Neural cell (in vitro differentiated cells): ENCODE data around the gene ZNF530. TPM values are rescaled to one million over a fixed set of nuclear protein-coding genes. Genes with fewer than 3 reads are reported as not detected.

Experiments used
- H2AFZ ChIP-seq: fragments of 200-600, 300-800 bp; sonication (generic), shearing (Covaris generic); 2 replicates; pipeline ENCODE4 v1.6.0; 2014; ENCODE audit warnings: low read depth, mild to moderate bottlenecking, antibody characterized with exemption, low read length, moderate library complexity
- H3F3A ChIP-seq: fragments of 200-600 bp; shearing (Covaris generic); 2 replicates; pipeline ENCODE4 v1.6.1; 2016; ENCODE audit warnings: mild to moderate bottlenecking, moderate library complexity, mixed read lengths, antibody characterized with exemption, low read length; ENCODE audit not compliant: insufficient read depth, poor library complexity, severe bottlenecking
- H3K27ac ChIP-seq: fragments of 200-600, 300-800 bp; sonication (generic), shearing (Covaris generic); 2 replicates; pipeline ENCODE4 v1.5.1; 2014; ENCODE audit warnings: mild to moderate bottlenecking, low read length, moderate library complexity
- H3K27me3 ChIP-seq: fragments of 300-800, 200-600 bp; sonication (generic), shearing (Covaris generic); 2 replicates; pipeline ENCODE4 v1.6.0; 2014; ENCODE audit warnings: mild to moderate bottlenecking, low read depth, low read length, moderate library complexity; ENCODE audit not compliant: insufficient read depth
- H3K36me3 ChIP-seq: fragments of 300-800, 200-600 bp; sonication (generic), shearing (Covaris generic); 2 replicates; pipeline ENCODE4 v1.5.1; 2014; ENCODE audit warnings: mild to moderate bottlenecking, antibody characterized with exemption, low read length, moderate library complexity; ENCODE audit not compliant: insufficient read depth
- H3K4me2 ChIP-seq: fragments of 300-800, 200-600 bp; sonication (generic), shearing (Covaris generic); 2 replicates; pipeline ENCODE4 v1.6.0; 2014; ENCODE audit warnings: mild to moderate bottlenecking, low read length
- H3K4me3 ChIP-seq: fragments of 300-800, 200-600 bp; sonication (generic), shearing (Covaris generic); 2 replicates; pipeline ENCODE4 v1.5.1; 2014; ENCODE audit warnings: mild to moderate bottlenecking, low read length, moderate library complexity
- H3K79me2 ChIP-seq: fragments of 200-600 bp; shearing (Covaris generic); replicated peaks from 2 replicates; pipeline ENCODE4 v1.6.0; 2014; ENCODE audit warnings: mild to moderate bottlenecking, low read length, moderate library complexity; ENCODE audit not compliant: insufficient read depth
- H3K9ac ChIP-seq: fragments of 300-800, 200-600 bp; sonication (generic), shearing (Covaris generic); 2 replicates; pipeline ENCODE4 v1.6.1; 2016; ENCODE audit warnings: mild to moderate bottlenecking, low read length, mixed read lengths
- H3K9me2 ChIP-seq: fragments of 200-600 bp; shearing (Covaris generic); 2 replicates; pipeline ENCODE4 v1.6.1; 2016; ENCODE audit warnings: mild to moderate bottlenecking, low read length, mixed read lengths; ENCODE audit not compliant: insufficient read depth
- H3K9me3 ChIP-seq: fragments of 200-600, 300-800 bp; sonication (generic), shearing (Covaris generic); 2 replicates; pipeline ENCODE4 v1.6.1; 2016; ENCODE audit warnings: mild to moderate bottlenecking, mixed run types, low read length, moderate library complexity, mixed read lengths
- H4K20me1 ChIP-seq: fragments of 200-600 bp; shearing (Covaris generic); 2 replicates; pipeline ENCODE4 v1.6.1; 2016; ENCODE audit warnings: mild to moderate bottlenecking, mixed run types; ENCODE audit not compliant: insufficient read depth
- CTCF ChIP-seq: fragments of 450-650 bp; IDR thresholded peaks from 2 replicates; pipeline ENCODE4 v1.5.1; 2014; ENCODE audit warnings: antibody characterized with exemption, mild to moderate bottlenecking, moderate library complexity; ENCODE audit not compliant: poor library complexity, severe bottlenecking
- EP300 ChIP-seq: fragments of 450-650 bp; conservative IDR thresholded peaks from 2 replicates; pipeline ENCODE4 v1.6.1; 2014; ENCODE audit warnings: antibody characterized with exemption, mild to moderate bottlenecking, moderate library complexity; ENCODE audit not compliant: poor library complexity, severe bottlenecking
- EZH2 ChIP-seq: fragments of 200-600, 300-800 bp; shearing (Covaris generic), sonication (generic); IDR thresholded peaks from 2 replicates; pipeline ENCODE4 v1.6.1; 2014; ENCODE audit warnings: antibody characterized with exemption, low read length, borderline replicate concordance, mild to moderate bottlenecking; ENCODE audit not compliant: insufficient read depth, poor library complexity, severe bottlenecking
- MXI1 ChIP-seq: fragments of 450-650 bp; conservative IDR thresholded peaks from 2 replicates; pipeline ENCODE4 v1.6.1; 2014; ENCODE audit warnings: antibody characterized with exemption, mild to moderate bottlenecking; ENCODE audit not compliant: poor library complexity, severe bottlenecking
- POLR2AphosphoS5 ChIP-seq: IDR thresholded peaks from 2 replicates; pipeline ENCODE4 v1.6.1; 2012
- RAD21 ChIP-seq: fragments of 450-650 bp; conservative IDR thresholded peaks from 2 replicates; pipeline ENCODE4 v1.6.1; 2014; ENCODE audit warnings: antibody characterized with exemption, mild to moderate bottlenecking, moderate library complexity
- REST ChIP-seq: IDR thresholded peaks from 2 replicates; pipeline ENCODE4 v1.6.1; 2012; ENCODE audit warnings: borderline replicate concordance
- SMC3 ChIP-seq: fragments of 450-650 bp; conservative IDR thresholded peaks from 2 replicates; pipeline ENCODE4 v1.6.1; 2014; ENCODE audit warnings: antibody characterized with exemption, mild to moderate bottlenecking, moderate library complexity; ENCODE audit not compliant: poor library complexity
- TAF1 ChIP-seq: IDR thresholded peaks from 2 replicates; pipeline ENCODE4 v1.6.1; 2012; ENCODE audit warnings: low read depth
- polyA plus RNA-seq: library from polyadenylated mRNA; depleted of rRNA; stranded (reverse); fragments of >200 nt; gene quantifications from 2 replicates; pipeline ENCODE4 v1.2.3, GENCODE V29; 2014

The ZNF530 gene
- polyA plus RNA-seq, 1 donor from 2014 or later: 11.6 TPM

- H3K27me3 ChIP-seq: peaks cover 13% of the 10 kb centered on the region
- H3K27ac ChIP-seq: no peak overlapping the region
- H3F3A ChIP-seq: no peaks in the 10 kb centered on the region
- TF ChIP-seq MXI1 (no peak), EP300 (no peak), POLR2AphosphoS5 (no peak), RAD21 (no peak), SMC3 (no peak), EZH2 (no peak), REST (no peak), TAF1 (no peak), CTCF (no peak)
- H3K9me3 ChIP-seq: no peaks in the 10 kb centered on the region
- no peak overlapping the region for H2AFZ ChIP-seq
- no peaks in the 10 kb centered on the region for H4K20me1 ChIP-seq
- H3K9ac ChIP-seq: no peak overlapping the region
- H3K4me2 ChIP-seq: no peak overlapping the region
- H3K79me2 ChIP-seq: no peaks in the 10 kb centered on the region
- H3K4me3 ChIP-seq: no peak overlapping the region
- no peaks in the 10 kb centered on the region for H3K9me2 ChIP-seq
- no peaks in the 10 kb centered on the region for H3K36me3 ChIP-seq
Measured at GRCh38 chr19:57655443-57655842, 55.8 kb downstream of the ZNF530 start.

GRCh38 chr19:57656346-57656745, 56.7 kb downstream of the ZNF530 start:
- Histone ChIP-seq H3K4me3 (no peak overlapping the region), H3K27ac (no peak overlapping the region), H3K9me2 (no peaks in the 10 kb centered on the region), H2AFZ (no peak overlapping the region), H4K20me1 (no peaks in the 10 kb centered on the region), H3K27me3 (peaks cover 15% of the 10 kb centered on the region), H3K4me2 (no peak overlapping the region), H3K36me3 (no peaks in the 10 kb centered on the region), H3K79me2 (no peaks in the 10 kb centered on the region), H3K9me3 (no peaks in the 10 kb centered on the region), H3F3A (no peaks in the 10 kb centered on the region), H3K9ac (no peak overlapping the region)
- no peak for TF ChIP-seq POLR2AphosphoS5

Other genes starting within 250 kb of the ZNF530 start
- 20.6 and 23.0 TPM in 2 replicates for gene ZNF304, start 248.6 kb upstream of the ZNF530 start, polyA plus RNA-seq
- gene TRAPPC2B, start 236.3 kb upstream of the ZNF530 start, polyA plus RNA-seq: 42.6 and 60.5 TPM in 2 replicates
- 11.6 and 13.1 TPM in 2 replicates for gene ZNF547, start 236.3 kb upstream of the ZNF530 start, polyA plus RNA-seq
- 59.0 and 78.7 TPM in 2 replicates for gene ZNF548, start 210.0 kb upstream of the ZNF530 start, polyA plus RNA-seq
- 26.3 and 32.1 TPM in 2 replicates for gene ZNF17, start 188.7 kb upstream of the ZNF530 start, polyA plus RNA-seq
- gene ZNF749, start 164.6 kb upstream of the ZNF530 start, polyA plus RNA-seq: 22.1 and 24.2 TPM in 2 replicates
- 5.4 and 6.2 TPM in 2 replicates for gene VN1R1, start 142.7 kb upstream of the ZNF530 start, polyA plus RNA-seq
- gene ZNF772, start 122.3 kb upstream of the ZNF530 start, polyA plus RNA-seq: 24.0 and 29.7 TPM in 2 replicates
- 34.5 and 46.3 TPM in 2 replicates for gene ZNF419, start 112.1 kb upstream of the ZNF530 start, polyA plus RNA-seq
- 17.2 and 23.3 TPM in 2 replicates for gene ZNF773, start 99.9 kb upstream of the ZNF530 start, polyA plus RNA-seq
- gene ZNF549, start 72.5 kb upstream of the ZNF530 start, polyA plus RNA-seq: 17.9 and 24.0 TPM in 2 replicates
- gene ZNF550, start 40.0 kb upstream of the ZNF530 start, polyA plus RNA-seq: 21.5 and 21.9 TPM in 2 replicates
- gene ZNF416, start 21.0 kb upstream of the ZNF530 start, polyA plus RNA-seq: 6.3 and 6.4 TPM in 2 replicates
- 19.4 and 25.2 TPM in 2 replicates for gene ZIK1, start 15.7 kb upstream of the ZNF530 start, polyA plus RNA-seq
- gene ZNF134, start 14.4 kb downstream of the ZNF530 start, polyA plus RNA-seq: 34.1 and 40.7 TPM in 2 replicates
- 47.6 and 53.0 TPM in 2 replicates for gene ZNF211, start 33.3 kb downstream of the ZNF530 start, polyA plus RNA-seq
- gene ZSCAN4, start 69.0 kb downstream of the ZNF530 start, polyA plus RNA-seq: not detected in 2 replicates
- gene ZNF551, start 82.1 kb downstream of the ZNF530 start, polyA plus RNA-seq: 9.3 and 16.1 TPM in 2 replicates
- gene ZNF154, start 109.3 kb downstream of the ZNF530 start, polyA plus RNA-seq: 25.1 and 25.5 TPM in 2 replicates
- 14.8 and 26.2 TPM in 2 replicates for gene ZNF671, start 127.7 kb downstream of the ZNF530 start, polyA plus RNA-seq
- gene ZNF776, start 146.9 kb downstream of the ZNF530 start, polyA plus RNA-seq: 54.7 and 62.3 TPM in 2 replicates
- 22.0 and 23.7 TPM in 2 replicates for gene ZNF586, start 169.8 kb downstream of the ZNF530 start, polyA plus RNA-seq
- gene ZNF552, start 215.0 kb downstream of the ZNF530 start, polyA plus RNA-seq: 6.0 and 8.8 TPM in 2 replicates
- 5.7 and 6.7 TPM in 2 replicates for gene ZNF587B, start 230.4 kb downstream of the ZNF530 start, polyA plus RNA-seq
- gene ZNF587, start 250.0 kb downstream of the ZNF530 start, polyA plus RNA-seq: 16.8 and 23.3 TPM in 2 replicates